NCI-H2107 (cell line): ENCODE results near the gene RIMS3.
A peak's percentile ranks its signal among the peaks of the same experiment; 100 is the strongest.

Source experiments
- DNase-seq: peaks from one replicate; lab custom pipeline; 2025; lab: John Stamatoyannopoulos, UW

RIMS3 gene

DNA sequence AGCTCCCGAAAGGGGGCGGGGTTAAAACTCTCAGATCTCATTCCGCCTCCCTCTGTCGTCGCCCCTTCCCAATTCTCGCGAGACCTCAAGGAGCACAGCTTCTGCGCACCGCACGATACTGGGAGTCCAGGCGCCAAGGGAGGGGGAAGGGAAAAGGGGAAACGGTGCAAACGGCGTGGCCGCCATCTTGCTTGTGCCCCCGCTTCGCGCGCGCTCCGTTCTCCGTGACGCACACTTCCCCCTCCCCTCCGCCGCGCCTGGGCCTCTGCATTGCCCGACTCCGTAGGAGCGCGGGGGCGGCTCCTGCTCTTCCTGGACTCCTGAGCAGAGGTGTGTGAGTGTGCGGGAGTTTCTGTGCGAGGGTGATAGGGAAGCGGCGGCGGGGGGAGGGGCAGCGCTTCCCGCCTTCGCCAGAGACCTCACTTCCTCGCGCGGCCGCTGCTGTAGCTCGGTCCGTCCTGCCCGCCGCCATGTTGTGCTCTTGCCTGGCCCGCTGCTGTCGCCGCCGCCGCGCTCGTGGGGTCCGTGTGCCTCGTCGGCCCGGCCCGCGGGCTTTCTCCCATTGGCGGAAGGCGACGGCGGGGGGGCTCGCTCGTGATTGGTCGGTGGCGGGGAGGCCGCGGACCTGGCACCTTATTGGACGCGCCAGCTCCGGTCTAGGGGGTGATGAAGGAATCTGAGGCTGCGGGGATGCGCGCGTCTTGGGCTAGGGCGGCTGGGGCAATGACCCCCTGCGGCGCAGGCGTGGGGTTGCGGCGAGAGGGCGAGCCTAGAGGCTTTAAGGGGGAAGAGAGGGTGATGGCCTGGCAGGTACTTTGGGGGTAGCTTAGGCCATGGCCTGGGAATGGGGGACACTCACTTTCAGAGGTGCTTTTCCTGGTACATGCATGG, 26.3 kb upstream of the RIMS3 start, which contains the start of gene NFYC:
Gene NFYC, plus strand, starts transcription at position 167 of the 891 bp plus-strand sequence. CDS start 47,140 bp downstream, outside the sequence.
- peak; percentile 99 for DNase-seq

DNA sequence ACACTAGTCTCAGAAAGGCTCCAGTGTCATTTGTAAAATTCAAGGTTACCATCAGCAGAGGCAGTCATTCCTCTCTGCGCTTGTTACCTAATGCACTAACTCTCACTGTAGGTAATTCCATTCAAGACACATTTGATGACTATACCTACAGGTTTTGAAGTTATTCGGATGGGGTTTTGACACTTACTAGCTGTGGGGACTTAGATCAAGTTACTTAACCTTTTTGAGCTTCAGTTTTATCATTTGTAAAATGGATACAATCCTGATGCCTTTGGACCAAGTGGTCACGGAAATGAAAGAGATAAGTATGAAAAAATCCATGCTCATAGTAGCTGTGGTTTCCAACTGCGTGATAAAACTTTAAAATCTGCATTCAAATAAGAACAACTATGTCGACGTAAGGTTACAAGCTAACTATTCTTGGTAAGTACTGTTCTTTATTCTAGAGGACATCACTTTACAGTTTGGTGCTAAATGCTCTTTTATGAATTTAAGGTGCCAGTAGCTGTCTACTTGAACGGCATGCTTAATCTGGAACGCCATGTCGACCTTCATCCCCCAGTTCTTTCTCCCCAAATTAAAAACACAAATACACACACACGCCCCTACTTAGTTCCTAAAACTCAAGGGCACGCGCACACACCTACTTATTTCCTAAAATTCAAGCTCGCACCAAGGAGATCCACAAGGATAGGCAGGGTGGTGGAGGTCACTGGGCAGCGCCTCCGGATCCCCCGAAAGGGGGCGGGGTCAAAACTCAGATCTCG, 25.5 kb upstream of the RIMS3 start:
- DNase-seq, result no peak

DNA sequence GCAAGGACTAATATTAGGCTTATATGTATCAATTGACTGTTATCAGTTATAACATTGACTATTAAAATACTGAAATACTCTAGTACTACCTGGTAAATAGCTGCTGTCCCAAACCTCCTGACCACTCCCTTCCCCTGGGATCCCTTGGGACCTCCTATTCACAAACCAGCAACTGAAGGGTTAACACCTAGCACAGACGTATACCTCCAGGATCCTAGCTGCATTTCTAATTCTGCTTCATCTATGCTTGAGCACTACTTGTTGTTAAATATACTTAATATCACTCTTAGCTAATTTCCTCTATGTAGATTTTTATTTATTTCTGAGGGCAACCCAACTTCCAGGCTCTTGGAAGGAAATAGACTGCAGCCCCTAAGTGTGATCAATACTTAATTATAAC, 24.3 kb upstream of the RIMS3 start:
- no peak for DNase-seq

DNA sequence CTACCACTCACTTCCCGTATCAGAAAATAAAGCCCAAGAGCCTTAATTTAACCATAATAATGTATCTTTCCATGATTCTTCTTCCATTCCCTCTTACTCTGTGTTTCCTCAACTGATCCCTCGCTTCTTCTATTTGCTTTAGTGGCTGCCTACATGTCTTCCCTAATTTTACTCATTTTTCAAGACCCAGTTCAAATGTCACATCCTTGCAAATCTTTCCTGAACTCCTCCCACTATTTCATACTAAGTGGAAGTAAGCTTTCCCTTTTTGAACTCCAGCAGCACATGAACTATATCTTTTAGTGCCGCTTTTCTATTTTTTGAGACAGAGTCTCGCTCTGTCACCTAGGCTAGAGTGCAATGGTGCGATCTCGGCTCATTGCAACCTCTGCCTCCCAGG, 22.2 kb upstream of the RIMS3 start:
- DNase-seq, result no peak

DNA sequence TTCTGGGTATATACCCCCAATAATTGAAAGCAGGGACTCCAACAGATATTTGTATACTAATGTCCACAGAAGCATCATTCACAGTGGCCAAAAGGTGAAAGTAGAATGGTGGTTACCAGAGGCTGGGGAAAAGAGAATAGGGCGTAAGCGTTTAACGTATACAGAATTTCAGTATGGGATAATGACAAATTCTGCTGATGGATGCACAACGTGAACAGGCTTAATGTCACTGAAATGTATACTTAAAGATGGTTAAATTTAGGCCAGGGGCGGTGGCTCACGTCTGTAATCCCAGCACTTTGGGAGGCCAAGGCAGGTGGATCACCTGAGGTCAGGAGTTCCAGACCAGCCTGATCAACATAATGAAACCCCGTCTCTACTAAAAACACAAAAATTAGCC, 21.6 kb upstream of the RIMS3 start:
- DNase-seq, result no peak

DNA sequence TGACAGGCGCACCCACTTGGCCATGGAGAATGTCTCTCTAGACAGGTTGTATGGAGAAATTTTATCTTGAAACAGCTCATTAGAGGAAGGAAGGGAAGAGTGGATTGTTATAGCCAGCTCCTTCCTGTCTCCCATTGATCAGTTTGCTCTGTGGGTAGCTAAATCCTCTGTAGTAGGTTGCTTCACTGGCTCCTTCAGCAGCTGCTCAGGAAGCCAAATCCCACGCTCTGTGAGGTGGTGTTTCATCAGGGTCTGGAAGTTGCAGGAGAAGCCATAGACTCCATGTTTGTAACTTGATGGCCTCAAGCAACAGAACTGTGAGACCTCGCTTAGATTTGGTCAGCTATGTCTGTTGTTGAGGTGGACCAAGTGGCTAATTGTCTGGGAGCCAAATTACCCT, 19.2 kb upstream of the RIMS3 start:
- DNase-seq, result no peak

DNA sequence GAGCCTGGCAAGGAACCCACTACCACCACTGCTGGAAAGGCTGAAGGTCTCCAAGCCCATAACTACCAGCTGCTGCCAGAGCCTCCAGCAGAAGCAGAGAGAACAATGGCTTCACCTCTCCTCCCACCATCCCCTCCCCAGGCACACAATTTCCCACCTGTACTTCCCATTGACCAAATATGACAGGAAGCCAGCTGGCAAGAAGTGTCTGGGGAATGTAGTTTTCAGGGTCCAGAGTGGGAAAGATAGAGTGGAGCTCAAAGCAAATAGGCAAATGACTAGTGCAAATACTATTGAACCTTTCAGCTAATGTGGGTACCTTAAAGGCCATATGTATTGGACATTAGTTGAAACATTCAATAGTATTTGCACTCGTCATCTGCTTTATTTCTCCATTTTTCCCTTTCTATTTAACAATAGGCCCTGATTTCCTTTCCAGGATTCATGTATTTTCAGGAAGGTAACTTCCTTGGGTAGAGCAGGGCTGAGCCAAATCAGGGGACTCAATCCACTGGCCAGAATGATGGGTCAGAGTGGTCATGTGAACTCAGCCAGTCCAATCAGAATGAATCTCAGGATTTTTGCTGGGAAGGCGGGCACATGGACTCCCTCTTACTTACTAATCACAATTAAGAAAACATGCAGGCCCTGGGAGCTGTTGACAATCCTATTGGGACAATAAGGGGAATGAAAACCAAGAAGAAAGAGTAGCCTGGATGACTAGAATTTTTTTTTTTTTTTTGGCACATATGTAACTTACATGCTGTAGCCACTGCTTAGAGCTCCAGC, 13.9 kb upstream of the RIMS3 start:
- DNase-seq, result no peak

DNA sequence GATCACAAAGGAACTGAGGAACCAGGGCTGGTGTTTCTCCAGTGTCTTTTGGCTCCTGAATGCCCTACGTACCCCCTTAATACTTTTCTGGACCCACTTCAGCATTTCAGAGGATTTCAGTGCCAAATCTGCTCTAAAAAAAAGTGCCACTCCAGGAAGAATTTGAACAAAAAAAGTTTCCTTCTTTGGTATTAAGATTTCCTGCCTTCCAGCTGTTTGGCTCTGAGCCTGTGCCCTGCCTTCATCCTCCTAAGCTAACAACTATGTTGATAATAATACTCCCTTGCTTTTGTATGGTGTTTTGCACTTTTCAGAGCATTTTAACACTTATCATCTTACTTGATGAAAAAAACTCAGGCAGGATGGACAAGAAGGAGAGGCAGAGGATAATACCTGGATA, 11.0 kb upstream of the RIMS3 start:
- no peak for DNase-seq

DNA sequence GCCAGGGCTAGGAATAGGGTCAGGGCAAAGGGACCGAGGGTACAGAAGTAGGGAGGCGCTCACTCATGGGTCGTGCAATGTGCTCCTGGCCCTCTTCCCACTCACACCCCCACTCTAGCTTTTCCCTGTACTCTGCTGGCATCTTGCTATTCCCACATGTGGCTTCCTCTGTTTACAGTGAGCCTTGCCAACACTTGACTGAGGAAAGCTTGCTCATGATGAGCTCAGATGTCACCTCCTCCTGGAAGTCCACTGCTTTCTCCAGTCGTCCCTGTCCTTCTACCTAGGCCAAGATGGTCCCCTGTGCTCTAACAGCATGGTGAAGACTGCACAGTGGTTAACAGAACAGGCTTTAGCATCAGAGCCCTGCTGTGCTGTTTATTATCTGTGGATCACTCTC, 8.0 kb upstream of the RIMS3 start:
- no peak for DNase-seq

DNA sequence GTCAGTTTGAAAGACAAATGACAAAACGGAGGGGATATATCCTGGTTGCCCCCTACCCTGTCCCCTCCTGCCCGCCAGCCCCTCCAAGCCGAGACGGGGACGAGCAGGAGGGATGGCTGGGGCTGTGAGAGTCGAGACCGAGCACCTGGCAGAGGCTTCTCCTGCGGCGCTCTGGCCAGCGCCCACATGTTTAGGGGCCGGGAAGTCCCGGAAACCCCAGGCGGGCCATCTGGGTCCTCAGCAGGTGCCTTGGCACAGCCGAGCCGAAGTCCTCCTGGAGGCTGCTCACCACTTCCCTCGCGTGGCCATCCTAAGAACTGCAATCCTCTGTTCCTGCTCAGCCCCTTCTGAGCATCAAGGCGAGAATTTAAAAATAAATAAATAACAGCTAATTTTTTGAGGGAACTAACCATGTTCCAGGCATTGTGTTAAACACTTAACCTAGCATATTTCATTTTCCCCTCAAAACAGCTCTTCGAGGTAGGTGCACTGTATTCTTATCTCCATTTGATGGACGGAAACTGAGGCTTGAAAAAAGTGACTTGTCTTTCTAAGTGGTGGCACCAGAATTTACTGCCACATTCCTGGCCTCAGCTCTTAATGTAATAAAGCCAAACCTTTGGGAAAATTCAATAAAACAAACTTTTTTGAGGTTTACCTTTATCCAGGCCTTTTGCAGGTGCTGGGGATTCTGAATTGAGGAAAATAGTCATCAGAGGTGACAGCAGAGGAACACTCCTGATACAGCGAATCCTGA, 3.5 kb upstream of the RIMS3 start:
- DNase-seq, result peak; percentile 85

DNA sequence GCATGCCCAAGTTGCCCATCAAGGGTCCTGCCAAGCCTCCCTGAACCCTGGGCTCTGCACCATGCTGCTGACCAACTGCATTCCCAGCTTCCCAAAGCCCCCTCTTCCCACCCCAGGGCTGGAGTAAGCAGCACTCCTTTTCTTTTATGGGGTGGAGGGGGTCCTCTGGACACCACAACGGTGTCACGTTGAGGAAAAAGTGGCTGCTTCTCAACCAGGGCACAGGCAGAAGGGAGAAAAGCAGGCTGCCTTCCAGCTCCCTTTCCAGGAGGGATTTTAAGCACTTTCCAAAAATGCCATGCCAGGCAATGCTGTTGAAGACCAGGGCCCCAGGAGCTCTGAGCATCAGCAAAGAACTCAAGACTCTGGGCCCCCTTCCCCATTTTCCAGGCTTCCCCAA, 691 bp downstream of the RIMS3 start:
- DNase-seq, result no peak

DNA sequence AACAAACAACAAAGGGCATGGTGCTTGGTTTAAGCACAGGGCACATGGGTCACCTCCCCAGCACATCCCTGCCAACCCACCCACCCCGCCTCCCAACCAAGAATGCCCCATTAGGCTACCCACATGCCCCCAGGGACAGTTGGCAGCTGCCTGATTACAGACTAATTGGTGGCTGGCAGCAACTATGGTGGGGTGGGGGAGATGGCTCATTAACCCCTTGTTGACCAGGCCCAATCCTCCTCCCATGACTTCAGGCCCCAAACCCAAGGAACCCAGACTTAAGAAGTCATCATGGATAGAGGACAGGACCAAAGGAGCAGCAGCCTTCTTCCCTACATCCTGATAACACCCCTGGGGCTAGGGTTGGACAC, 1.3 kb downstream of the RIMS3 start:
- no peak for DNase-seq

DNA sequence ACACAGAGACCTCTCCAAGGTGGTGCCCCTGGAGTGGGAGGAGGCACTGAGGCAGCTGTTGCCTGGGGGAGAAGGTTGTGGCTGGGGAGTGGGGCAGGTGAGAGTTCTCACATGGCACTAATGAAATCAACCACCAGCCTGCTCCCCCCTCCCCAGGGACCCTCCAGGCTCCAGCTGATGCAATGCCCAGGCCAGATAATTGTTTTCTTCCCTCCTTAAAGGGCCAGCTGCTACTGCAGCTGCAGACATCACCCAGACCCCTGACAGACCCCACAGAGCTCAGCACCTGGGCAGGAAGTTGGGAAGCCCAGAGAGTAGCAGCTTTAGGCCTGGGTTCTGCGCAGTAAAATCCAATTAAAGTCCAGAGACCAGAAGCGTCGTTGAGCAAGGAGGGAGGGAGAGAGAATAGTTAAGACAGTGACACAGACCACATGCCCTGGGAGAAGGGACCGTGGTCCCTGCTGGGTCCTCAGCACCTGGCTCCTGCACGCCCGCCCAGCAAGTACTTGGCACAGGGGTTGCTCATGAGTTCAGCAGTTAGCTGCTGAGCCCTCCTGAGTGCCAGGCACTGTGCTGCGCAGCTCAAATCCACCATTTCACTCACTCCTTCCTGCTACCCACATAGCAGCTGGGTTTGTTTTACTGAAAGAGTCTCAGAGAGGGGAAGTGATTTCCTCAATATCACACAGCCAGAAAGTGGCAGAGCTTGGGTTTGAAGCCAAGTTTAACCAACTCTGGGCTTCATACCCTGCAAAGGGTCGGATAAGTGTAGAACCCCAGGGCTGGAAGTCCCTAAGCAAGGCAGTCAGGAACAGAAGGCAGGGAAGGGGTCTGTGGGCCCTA, 1.9 kb downstream of the RIMS3 start:
- DNase-seq, result peak; percentile 74

DNA sequence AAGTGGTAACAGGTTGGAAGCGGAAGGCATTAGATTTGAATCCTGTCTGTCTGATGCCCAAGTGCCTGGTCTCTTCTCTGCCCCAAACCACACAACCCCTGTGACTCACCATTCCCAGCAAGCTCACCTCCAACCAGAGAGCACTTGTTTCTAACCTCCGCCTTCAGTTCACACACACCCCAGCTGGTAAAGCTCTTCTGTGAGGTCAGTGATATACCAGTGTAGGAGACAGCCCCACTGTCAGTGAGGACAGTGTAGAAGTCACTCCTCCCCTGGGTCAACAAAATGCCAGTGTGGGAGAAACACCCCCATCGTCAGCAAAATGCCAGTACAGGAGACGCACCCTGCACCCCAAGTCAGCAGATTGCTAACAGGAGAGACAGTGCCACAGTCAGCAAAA, 2.6 kb downstream of the RIMS3 start:
- DNase-seq, result peak; percentile 64

DNA sequence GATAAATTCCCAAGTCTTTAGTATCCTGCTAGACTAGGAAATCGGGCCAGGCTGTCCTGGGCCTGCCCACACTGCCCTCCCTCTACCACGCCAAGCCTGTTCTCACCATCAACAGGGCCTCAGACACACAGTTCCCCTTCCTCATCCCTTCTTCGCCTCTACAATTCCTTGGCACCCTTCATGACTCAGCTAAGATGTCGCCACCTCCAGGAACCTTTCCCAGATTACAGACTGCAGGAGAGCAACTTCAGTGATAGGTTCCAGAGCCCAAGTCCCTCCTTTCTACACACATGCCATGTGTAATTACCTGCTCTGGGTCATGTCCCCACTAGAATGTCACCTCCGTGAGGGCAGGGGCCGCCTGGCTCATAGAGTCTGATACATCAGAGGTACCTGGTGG, 3.3 kb downstream of the RIMS3 start:
- no peak for DNase-seq

DNA sequence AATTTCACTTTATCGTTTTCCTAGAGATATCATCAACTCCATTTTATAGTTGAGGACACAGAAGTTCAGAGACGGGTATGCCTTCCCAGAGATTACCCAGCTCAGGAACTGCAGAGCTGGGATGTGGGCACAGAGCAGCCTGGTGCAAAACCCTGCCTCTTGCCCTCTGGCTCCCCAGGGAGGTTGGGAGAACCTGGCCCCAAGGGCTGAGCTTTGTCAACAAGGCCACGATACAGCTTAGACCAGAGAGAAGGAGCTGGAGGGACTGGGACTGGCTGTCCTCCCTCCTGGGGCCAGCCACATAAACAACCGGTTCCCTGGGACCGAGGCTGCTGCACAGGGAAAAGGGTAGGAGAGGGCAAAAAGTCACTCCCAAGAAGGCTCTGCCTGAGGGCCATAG, 3.8 kb downstream of the RIMS3 start:
- no peak for DNase-seq

DNA sequence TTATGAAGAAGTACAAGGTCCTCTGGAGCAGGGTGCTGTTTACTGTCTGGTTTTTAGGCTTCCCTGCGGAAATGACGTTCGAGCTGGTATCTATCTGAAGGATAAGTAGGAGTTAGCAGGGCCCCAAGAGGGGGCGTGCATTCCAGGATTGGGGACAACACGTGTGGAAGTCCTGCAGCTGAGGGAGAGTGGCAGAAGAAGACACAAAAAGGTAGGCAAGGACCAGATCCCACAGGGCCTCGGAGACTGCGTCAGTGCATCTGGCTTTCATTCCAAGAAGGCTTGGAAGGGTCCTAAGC, 5.9 kb downstream of the RIMS3 start:
- DNase-seq, result no peak

DNA sequence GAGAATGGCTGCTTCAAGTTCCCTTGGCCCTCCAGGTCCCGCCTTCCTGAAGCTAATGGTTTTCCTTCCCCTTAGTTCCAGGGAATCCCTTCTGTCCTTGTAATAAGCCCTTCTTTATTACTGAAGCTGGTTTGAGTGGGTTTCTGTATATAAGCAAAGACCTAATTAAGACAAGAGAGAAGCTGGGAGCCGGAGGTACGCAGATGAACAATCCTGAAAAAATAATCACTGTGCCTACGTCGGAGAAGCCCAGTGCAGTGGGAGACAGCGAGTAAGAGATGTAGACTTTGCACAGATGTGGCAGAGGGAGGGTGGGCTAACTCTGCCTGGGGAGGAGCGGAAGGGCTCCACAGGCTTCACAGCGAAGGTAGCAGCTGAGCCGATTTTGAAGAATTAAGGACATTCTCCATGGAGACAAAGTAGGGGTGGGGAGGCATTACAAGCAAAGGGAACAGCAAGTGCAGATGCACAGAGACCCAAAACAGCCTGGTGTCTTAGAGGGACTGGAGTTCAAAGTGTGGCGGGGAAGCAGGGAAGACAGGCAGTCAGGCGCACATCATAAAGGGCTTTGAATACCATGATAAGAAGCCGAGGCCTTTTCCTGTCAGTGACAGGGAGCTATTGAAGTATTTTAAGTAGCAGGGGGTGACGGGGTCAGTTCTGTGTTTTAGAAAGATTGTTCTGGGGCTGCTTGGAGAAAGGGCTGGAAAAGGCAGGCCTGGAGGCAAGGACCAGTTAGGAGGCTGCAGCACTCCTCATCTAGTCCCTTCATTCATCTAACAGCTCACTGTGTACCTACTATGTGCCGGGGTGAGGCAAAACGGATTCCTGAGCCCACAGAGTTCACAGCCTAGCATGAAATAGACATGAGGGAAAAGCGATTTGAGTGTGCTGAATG, 6.5 kb downstream of the RIMS3 start:
- no peak for DNase-seq

DNA sequence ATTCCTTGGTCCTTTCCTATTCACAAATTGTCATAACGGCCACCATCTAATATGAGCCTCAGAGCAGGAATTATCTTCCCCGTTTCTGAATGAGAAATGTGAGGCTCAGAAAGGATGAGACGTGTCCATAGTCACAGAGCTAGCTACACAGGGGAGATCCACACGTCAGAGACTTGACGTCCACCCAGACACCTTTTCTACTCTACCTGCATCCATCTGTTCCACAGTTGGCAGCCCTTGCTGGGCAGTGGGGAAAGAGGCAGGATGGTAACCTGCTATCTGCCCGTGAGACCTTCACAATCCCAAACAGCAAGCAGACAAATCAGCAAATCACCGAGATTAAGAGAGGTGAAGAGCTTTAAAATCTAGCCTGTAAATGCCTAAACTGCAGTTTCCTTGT, 8.4 kb downstream of the RIMS3 start:
- no peak for DNase-seq
